Mesothelial cell of epicardium (in vitro differentiated cells): ENCODE results near the gene WNT3A. TPM values are rescaled to one million over a fixed set of nuclear protein-coding genes. Genes with fewer than 3 reads are reported as not detected.

Experiments used
- DNase-seq, 2 experiments: peaks; one replicate each; pipeline ENCODE4 v3.0.0; 2021; ENCODE audit warnings: low spot score in 2 of 2; ENCODE audit not compliant: unreplicated experiment in 2 of 2
- H3K27ac Mint-ChIP-seq: 2 replicates; pipeline ENCODE4 v1.8.0; 2021; ENCODE audit warnings: mixed read lengths
- H3K27me3 Mint-ChIP-seq: 2 replicates; pipeline ENCODE4 v1.8.0; 2021; ENCODE audit warnings: low read depth, mixed read lengths
- H3K36me3 Mint-ChIP-seq: 2 replicates; pipeline ENCODE4 v1.8.0; 2021; ENCODE audit warnings: mixed read lengths
- H3K4me1 Mint-ChIP-seq: 2 replicates; pipeline ENCODE4 v1.8.0; 2021; ENCODE audit warnings: mixed read lengths
- H3K4me3 Mint-ChIP-seq: 2 replicates; pipeline ENCODE4 v1.8.0; 2021; ENCODE audit warnings: mild to moderate bottlenecking, moderate library complexity, mixed read lengths
- H3K9me3 Mint-ChIP-seq: 2 replicates; pipeline ENCODE4 v1.8.0; 2021; ENCODE audit warnings: mixed read lengths
- CTCF ChIP-seq: fragments of 200-600 bp; sonication (generic); IDR thresholded peaks from one replicate; pipeline ENCODE4 v1.5.0; 2021; ENCODE audit warnings: antibody characterized with exemption; ENCODE audit not compliant: unreplicated experiment
- total RNA-seq: library from RNA; stranded (reverse); gene quantifications from 3 replicates; pipeline ENCODE4 v1.2.1, GENCODE V29; 2021

WNT3A gene
- total RNA-seq, 1 donor from 2014 or later, result 0.16 TPM

GRCh38 chr1:228030451-228031201 lies 23.8 kb downstream of the WNT3A start:
- TF ChIP-seq CTCF, result no peak
- DNase-seq, result no peak
- peaks cover 14% of the 10 kb centered on the region for H3K9me3 Mint-ChIP-seq
- peaks cover 49% of the 10 kb centered on the region for H3K27me3 Mint-ChIP-seq
- H3K27ac Mint-ChIP-seq, result no peak overlapping the region
- H3K4me3 Mint-ChIP-seq, result no peak overlapping the region
- H3K36me3 Mint-ChIP-seq, result no peaks in the 10 kb centered on the region
- no peaks in the 10 kb centered on the region for H3K4me1 Mint-ChIP-seq

GRCh38 chr1:228031276-228031995 lies 24.6 kb downstream of the WNT3A start:
- Mint-ChIP-seq H3K4me1 (no peaks in the 10 kb centered on the region), H3K9me3 (peaks cover 14% of the 10 kb centered on the region), H3K36me3 (no peaks in the 10 kb centered on the region), H3K27ac (no peak overlapping the region), H3K27me3 (peaks cover 51% of the 10 kb centered on the region), H3K4me3 (no peak overlapping the region)
- no peak for DNase-seq
- no peak for TF ChIP-seq CTCF

- no peak for TF ChIP-seq CTCF
- peaks cover 51% of the 10 kb centered on the region for H3K27me3 Mint-ChIP-seq
- no peaks in the 10 kb centered on the region for H3K4me1 Mint-ChIP-seq
- peaks cover 14% of the 10 kb centered on the region for H3K9me3 Mint-ChIP-seq
- DNase-seq, result no peak
- H3K36me3 Mint-ChIP-seq, result no peaks in the 10 kb centered on the region
- no peak overlapping the region for H3K27ac Mint-ChIP-seq
- no peak overlapping the region for H3K4me3 Mint-ChIP-seq
Observed at GRCh38 chr1:228032041-228032440, 25.2 kb downstream of the WNT3A start.

- Mint-ChIP-seq H3K4me1 (peaks cover 2% of the 10 kb centered on the region), H3K27me3 (peaks cover 50% of the 10 kb centered on the region), H3K9me3 (peaks cover 14% of the 10 kb centered on the region), H3K27ac (no peak overlapping the region), H3K36me3 (no peaks in the 10 kb centered on the region), H3K4me3 (no peak overlapping the region)
- DNase-seq, result no peak
- no peak for TF ChIP-seq CTCF
Observed at GRCh38 chr1:228033376-228033775, 26.6 kb downstream of the WNT3A start.

- Mint-ChIP-seq H3K4me1 (peaks cover 2% of the 10 kb centered on the region), H3K9me3 (peaks cover 14% of the 10 kb centered on the region), H3K4me3 (no peak overlapping the region), H3K27ac (no peak overlapping the region), H3K27me3 (peaks cover 62% of the 10 kb centered on the region), H3K36me3 (no peaks in the 10 kb centered on the region)
- TF ChIP-seq CTCF, result no peak
- no peak for DNase-seq
Observed at GRCh38 chr1:228034954-228035837, 28.4 kb downstream of the WNT3A start.
